HL-60 (cell line): ENCODE results near the gene TOMM20.
"Not testable (repeated sequence)": the region's sequence is repeated elsewhere in the genome, so short reads cannot be mapped to it uniquely, and the experiment has no call there.

Experiments used
- CTCF ChIP-seq: IDR thresholded peaks from one replicate; pipeline ENCODE4 v1.5.1; 2011; ENCODE audit warnings: low read length, control low read depth, inconsistent platforms; ENCODE audit not compliant: insufficient read depth
- POLR2AphosphoS5 ChIP-seq: IDR thresholded peaks from 2 replicates; pipeline ENCODE4 v1.6.1; 2012; ENCODE audit warnings: low read depth

- not testable (repeated sequence) for TF ChIP-seq CTCF, POLR2AphosphoS5
Observed at GRCh38 chr1:235085411-235086117, 43.1 kb downstream of the TOMM20 start.
